Measurements from ENCODE around the gene MITF.
"Not testable (repeated sequence)": the region's sequence is repeated elsewhere in the genome, so short reads cannot be mapped to it uniquely, and the experiment has no call there.

The MITF gene

DNA sequence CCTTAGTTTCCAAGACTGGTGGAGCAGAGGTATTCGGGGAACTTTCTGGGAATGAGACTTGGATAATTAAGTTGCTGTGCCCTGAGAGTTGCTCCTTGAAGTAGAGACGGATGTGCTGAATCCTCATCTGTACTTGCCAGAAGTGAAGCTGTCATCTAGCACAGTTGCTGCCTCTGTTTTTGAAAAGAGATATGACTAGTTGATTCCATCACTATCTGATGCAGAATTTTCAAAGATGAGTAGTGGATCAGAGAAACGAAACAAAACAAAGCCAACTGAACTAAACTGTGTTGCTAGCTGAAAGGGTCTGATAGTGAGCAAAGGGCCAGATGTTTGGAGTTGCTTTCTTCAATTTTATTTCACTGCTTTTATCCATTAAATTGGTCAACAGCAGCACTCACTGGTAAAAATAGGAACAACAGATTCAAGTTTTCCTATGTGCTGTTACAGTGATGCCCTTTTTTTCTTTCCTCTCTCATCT lies 52.7 kb downstream of the MITF start:
- DNase-seq, result no peak

DNA sequence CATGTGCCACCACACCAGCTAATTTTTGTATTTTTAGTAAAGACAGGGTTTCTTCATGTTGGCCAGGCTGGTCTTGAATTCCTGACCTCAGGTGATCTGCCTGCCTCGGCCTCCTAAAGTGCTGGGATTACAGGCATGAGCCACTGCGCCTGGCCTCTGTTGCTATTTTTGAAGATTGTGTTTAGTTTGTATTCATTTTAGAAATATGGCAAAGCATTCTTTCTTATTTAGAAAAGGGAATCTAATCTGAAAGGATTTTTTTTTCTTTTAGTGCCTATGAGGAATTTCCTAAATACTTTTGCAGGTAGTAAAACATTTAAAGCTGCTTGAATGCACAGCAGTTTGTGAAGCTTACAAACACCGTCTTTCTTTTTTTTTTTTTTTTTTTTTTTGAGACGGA lies 56.9 kb downstream of the MITF start:
- DNase-seq, result not testable (repeated sequence)

DNA sequence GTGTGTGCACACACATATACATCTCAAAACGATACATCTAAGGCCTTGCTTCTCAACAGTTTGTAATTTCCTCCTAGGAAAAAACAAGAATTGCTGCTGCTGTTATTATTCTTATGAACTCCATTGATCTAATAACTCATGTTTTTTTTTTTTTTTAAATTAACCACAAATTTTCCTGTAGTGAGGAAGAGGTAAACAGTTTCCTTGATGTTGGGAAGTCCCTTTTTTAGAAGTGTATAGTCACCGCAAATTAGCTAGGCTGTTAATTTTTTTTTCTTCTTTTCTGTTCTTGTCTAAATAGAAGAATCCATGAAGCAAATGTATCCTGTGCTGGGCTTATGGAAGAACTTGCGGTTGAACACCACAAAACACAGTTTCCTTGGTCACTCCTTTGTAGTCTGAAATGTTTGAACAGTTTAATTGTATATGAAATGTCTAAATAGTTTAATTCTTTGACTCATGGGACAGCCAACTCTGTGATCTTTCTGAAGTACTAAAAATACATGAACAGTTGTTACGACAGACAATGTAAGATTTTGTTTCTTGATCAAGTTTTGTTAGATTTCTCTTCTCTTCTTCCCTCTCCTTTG lies 64.5 kb downstream of the MITF start:
- no peak for DNase-seq

DNA sequence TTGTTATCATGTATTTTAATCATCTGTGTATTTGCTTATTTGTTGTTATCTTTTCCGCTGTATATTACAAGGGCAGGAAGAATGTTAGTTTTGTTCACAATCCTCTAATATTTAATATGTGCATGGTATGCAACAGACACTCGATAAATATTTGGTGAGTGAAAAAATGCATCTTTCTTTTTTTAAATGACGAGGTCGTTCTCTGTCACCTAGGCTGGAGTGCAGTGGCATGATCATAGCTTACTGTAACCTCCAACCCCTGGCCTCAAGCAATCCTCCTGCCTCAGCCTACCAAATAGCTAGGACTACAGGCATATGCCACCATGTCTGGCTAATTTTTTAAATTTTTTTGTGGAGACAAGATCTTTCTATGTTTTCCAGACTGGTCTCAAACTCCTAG lies 66.2 kb downstream of the MITF start:
- DNase-seq, result no peak

DNA sequence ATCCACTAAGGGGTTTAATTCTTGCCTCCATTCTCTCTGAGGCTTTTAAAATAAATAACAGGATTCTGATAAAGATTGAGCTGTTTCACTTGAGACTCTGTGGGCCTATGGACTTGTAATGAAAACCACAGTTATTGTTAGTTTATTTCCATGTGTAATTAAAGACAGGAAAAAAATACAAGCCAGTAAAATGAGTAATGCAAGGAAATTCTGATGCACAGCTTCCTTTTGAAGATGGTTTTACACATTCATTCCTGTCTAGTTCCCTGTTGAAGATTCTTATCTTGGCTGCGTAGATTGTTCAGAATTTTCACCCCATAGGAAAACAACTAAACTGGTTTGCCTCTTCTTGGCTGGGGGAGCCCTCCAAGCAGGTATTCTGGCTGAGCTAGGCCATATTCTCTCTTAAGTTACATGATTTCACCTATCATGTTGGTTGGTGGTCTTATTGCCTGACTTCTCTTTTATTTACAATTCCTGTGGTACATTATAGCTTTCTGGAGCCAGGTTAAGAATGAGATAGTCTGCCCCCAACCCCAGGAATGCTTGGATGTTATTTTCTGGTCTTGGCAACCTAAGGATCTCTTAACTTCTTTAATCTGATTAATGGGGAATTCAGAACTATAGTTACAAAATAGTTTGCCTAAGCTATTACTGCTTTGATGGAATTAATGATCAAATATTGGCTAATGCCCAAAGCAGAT lies 67.6 kb downstream of the MITF start:
- DNase-seq, result no peak

- no peak for DNase-seq
These were observed 68.4 kb downstream of the MITF start for GRCh38 chr3:69807674-69808073.

DNA sequence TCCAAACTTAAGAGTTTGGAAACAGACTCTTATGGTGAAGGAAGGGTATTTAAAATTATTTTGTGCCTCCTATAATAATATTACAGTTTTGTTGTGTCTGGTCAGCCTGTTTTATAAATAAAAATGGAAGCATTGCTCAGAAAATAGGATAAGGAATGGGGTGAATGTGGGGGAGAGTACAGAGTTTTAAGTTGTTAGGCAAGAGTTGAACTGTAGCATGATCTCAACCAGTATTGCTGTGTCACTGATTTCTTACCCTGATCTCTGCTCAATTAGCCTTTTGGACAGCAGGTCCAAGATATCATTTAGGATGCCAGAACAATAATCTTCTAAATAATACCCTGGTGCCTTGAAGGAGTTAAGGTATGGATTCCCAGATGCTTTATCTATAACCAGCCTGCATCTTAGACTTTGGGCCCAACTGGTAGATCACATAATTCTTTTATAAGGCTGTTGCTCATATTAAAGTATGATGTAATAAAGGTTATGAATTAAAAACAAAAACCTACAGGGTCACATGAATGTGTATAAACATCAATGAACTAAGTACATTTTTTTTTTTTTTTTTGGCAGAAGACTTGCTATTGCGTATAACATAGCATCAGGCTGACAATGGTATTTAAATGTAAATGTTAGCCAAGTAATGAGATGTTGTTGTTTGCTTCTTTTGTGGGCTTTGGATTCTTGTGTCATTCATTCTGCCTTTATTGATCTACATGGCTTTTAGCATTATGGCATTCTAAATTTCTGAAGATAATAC lies 70.0 kb downstream of the MITF start:
- DNase-seq, result no peak

- DNase-seq, result no peak
These were observed 72.5 kb downstream of the MITF start for GRCh38 chr3:69811452-69812401.

- no peak for DNase-seq
These were observed 76.7 kb downstream of the MITF start for GRCh38 chr3:69815970-69816369.

- no peak for DNase-seq
These were observed 78.7 kb downstream of the MITF start for GRCh38 chr3:69817988-69818387.

- no peak for DNase-seq
These were observed 80.0 kb downstream of the MITF start for GRCh38 chr3:69819282-69819681.

DNA sequence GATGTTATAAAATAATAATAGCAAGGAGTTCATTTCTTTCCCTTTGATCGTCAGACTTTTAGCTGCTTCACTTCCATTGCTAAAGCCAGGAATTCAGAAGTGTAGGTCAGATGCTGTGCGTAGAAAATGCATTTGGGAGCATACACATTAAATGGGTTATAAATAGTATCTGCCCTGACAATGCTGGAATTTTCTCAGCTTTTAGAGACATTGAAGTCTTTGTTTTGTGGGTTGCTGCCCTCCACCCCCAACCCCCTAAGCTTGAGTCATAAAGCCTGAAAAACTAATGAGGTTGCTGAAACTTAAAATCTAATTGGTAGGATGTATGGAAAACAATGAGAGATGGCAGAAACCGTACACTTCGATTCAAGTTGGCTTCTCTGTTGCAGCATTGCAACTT lies 81.9 kb downstream of the MITF start:
- no peak for DNase-seq

GRCh38 chr3:69823743-69824142 lies 84.5 kb downstream of the MITF start:
- DNase-seq, result no peak

- DNase-seq, result no peak
These were observed 86.2 kb downstream of the MITF start for GRCh38 chr3:69825446-69825845.

DNA sequence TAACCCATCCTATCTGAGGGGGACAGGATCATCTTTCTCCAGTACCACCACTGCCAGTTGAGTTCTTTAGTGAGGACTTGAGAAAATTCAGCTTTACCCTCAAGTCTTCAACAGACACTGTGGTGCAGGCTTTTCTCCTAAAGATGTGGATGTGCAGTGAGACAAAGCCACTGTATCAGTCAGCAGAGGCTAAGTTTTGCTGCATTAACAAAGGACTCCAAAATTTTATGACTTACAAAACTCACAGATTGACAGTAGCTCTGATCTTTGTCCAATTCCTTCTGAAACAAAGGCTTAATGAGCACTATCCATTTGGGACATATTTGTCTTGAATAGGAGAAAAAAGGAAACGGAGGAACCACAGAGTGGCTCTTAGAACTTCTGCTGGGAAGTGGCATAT lies 87.9 kb downstream of the MITF start:
- DNase-seq, result no peak

DNA sequence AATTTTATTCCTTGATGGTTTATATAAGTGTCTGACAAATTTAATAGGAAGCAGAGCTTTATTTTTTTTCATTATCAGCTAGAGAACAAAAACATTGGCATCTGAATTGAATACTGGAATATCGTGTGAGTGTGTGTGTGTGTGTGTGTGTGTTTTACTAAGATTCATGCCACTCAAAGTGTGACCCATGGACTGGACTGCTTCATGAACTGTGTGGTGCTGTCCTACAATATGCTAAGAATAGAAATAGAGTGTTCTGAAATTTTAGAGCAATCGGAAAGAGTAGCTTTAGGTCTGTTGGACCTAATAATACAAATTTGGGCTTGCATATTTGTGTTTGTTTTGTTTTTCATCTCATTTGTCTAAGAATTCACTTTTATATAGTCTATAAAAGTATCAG lies 89.6 kb downstream of the MITF start:
- no peak for DNase-seq

GRCh38 chr3:69830147-69830546 lies 90.9 kb downstream of the MITF start:
- no peak for DNase-seq

- DNase-seq, result no peak
These were observed 92.5 kb downstream of the MITF start for GRCh38 chr3:69831737-69832136.

- DNase-seq, result no peak
These were observed 94.3 kb downstream of the MITF start for GRCh38 chr3:69833591-69833990.

DNA sequence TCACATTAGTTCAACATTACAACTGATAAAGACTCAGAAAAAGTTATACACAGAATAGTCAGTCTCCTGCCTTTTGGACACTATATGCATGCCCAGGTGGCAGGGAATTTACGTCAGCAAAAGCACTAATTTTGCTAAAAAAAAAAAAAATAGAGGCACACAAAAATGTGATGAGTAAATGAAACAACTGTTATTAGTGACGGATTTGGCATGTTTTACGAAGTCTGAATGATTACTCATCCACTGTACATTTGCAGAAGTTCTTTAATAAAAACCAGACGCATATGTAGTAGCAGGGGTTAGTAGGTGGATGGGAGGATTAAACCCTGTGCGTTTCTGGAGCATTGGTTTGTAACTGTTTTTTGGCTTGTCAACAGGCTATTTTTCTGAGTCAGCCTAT lies 99.0 kb downstream of the MITF start:
- no peak for DNase-seq

DNA sequence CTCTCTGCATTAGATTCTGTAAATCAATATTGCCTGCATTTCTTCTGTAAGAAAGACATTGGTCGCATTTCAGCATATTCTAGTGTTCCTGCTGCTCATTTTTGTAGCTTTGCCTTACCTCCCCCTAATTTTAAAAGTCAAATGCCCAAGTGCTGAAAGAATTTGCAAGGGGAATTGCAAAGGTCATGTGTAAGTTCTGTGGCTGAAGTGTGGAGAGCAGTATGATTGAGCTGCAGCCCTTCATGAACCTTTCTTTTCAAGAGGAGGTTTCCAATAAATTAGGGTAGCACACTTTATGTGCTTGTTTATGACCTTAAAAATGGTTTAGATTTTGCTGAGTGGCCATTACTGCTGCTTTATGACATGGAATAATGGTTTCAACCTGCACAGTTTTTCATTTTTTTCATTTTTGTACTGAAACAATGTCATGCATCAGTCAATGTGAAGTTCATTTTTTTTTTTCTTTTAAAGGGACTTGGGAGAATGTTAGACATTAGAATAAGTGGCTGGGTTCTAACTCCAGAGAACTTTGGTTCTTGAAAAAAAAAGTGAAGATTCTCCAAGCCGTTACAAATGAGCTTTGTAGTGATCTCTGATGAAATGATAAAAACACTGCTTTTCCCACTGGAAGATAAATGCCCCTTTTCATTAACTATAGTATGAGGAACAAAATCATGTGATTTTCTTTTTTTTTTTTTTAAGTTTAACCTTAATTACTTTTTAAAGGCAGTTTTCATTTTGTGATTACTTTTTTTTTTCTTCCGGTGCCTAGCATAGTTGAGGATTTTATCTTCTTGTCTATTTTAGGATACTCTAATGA lies 99.6 kb downstream of the MITF start:
- no peak for DNase-seq

DNA sequence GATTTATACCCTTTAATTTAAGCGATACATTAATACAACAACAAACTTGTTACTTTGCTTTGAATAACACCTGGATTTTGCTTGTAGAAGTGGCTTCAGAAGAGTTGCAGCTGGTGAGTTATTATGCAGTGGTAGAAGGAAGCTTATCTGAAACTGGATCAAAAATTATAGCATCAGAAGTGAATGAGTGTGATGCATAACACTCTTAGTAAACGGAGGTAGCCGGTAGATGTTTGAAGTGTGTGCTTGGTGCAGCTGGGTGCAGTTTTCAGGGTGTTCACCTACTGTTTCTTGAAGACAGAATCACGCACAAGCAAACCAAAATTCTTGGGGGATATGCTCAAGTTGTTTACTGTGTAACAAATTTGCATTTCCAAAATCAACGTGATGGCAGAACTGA lies 103.1 kb downstream of the MITF start:
- no peak for DNase-seq

Data from activated CD8-positive, alpha-beta memory T cell treated with anti-CD3 and anti-CD28 coated beads for 24 hours (primary cell).